Measurements from ENCODE around the gene BDNF.
"Not testable (repeated sequence)": the region's sequence is repeated elsewhere in the genome, so short reads cannot be mapped to it uniquely, and the experiment has no call there.

BDNF gene

DNA sequence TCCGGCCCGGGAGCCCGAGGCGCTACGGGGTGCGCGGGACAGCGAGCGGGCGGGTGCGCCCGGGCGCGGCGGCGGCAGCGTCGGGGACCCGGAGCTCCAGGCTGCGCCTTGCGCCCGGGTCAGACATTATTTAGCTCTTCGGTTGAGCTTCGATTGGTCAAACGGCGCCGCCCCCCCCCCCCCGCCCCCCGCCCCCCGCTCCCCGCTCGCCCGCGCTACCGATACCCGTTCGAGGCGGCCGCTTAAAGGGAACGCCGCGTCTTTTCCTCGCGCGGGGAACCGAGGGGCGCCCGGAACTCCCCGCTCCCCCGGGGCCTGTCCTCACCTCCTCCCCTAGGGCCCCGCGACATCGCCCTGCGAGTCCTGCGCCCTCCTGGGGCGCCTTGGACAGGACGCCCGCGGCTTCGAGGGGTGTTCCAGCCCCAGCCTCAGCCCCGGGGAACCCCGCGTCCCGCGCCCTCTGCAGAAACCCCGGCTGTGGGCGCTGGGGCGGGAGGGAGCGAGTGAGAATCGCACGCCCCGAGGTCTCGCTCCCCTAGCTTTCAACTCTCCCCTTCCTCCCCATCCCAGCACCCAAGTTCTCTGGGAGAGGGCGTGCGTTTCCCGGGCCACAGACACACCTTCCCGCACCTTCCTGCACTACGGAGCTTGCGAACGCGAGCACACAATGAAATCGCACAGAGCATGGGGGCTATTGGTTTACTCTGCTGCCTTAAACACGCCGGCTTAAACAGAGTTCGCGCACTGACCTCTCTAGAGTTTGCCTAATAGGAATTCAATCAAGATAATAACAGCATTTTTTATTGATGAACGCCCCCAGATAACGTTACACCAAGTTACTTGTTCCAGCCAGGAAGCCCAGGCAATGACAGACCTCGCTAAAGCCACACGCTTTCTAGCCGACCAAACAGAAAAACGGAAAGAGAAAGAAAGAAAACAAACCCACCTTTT lies at the start of gene BDNF:
Gene BDNF (minus strand): TSS at position 105 of the 951 bp plus-strand sequence. CDS start 41,891 bp downstream, outside the sequence.
- DNase-seq: no peak

DNA sequence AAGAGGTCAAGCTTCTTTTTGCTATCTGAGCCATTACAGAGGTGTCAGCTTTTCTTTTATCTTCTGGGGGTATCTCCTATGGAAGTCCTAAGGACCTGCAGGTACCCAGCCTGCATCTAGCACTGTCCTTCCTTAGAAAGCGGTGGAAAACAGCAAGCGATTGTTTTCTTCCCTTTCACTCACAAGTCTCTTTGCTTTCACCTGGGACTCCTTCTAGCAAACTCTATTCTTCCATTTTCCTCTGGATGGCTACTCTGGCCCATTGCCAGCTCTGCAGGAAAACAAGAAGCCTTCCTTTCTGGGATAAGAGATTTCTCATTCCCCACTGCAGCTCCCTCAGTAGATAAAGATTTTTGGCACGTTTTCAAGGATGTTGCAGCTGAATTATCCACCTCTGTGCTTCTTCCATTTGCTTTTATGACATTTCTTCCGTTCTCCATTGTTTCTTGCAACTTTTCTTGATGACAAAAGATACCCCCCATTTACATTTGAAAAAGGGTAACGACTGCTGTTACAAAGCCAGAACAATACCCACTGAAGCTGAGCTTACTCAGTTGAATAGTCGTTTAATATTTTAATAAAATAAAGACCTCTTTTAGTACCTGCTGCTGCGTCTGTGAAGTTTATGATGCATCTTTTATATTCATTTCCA lies 40.2 kb upstream of the BDNF start:
- DNase-seq: no peak

DNA sequence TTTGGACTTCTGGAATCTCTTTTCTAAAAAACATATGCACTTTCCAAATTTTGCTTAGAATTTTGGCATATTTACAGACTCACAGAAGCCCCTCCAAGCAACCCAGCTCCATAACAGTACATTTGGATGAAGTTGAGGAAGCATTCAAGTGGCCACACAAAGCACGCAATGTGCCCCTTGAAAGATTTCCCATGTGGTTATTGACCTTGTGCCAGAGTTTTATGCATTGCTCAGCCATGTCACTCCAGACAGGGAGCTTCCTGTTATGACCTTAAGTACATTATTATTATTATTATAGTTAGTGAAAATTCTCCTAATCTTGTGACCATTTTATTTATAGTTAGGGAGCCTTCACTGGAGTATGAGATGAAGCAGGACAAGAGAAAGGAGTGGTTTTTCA lies 35.0 kb upstream of the BDNF start:
- DNase-seq: no peak

DNA sequence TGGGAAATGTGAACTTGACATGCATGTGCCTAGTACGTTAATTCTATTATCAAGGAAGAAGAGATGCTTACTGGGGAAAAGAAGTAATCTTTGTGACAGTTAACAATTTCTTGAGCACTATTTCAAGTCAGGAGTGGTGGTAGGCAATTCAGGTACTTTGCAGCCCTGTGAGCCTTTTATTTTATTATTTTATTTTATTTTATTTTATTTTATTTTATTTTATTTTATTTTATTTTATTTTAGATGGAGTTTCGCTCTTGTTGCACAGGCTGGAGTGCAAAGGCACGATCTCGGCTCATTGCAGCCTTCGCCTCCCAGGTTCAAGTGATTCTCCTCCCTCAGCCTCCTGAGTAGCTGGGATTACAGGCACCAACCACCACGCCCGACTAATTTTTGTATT lies 31.5 kb upstream of the BDNF start:
- DNase-seq: not testable (repeated sequence)

DNA sequence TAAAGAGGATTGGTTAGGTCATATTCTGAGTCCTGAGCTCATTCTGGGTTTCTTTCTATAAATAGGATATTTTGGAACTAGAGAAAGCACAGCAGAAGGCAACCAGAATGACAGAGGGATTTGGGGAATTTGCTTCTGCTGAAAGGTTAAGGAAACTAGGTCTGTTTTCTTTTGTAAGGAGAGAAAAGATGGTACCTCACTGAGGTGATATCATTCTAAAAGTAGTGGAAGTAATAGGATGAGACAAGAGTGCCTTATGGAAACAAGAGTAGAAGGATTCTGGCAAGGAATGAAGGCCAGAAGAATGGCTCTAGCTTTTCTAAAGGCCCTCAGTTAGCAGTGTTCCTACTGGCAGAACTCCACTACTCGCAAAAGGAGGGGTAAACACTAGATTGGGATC lies 26.7 kb upstream of the BDNF start:
- DNase-seq: no peak

DNA sequence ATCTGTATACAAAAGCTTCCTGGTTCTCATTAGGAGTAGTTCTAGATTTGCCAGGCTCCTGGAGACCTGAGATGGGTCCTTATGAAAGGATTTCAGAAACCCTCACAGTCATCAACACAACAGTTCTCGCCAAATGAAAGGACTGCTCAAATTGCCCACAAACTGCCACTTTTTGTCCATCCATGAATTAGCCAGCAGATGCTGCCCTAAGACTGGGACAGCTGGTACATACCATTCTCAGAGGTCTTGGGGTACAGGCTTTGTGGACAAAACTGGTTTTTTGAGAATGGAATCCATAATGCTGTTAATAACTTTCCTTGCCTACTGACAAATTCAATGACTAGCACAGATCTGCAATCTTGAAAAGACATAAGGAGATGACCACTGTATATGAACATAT lies 23.4 kb upstream of the BDNF start:
- DNase-seq: no peak

DNA sequence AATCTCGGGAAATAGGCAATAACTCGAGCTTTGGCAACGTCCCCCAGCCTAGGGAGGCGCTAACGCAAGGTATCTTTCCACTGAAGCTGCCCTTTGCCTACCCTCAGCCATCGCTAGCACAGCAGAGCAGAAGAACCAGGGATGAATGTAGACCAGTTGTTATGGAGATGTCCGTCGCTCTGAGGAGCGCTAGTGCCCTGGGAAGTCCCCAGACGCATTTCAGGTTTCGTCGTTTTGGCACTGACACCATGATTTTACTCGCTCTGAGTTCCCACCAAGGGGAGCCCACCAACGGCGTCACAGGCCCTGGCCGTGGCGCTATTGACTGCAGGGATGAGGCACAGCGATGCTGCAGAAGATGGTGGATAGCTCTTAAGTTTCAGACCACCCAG lies 22.7 kb upstream of the BDNF start:
- DNase-seq: no peak

DNA sequence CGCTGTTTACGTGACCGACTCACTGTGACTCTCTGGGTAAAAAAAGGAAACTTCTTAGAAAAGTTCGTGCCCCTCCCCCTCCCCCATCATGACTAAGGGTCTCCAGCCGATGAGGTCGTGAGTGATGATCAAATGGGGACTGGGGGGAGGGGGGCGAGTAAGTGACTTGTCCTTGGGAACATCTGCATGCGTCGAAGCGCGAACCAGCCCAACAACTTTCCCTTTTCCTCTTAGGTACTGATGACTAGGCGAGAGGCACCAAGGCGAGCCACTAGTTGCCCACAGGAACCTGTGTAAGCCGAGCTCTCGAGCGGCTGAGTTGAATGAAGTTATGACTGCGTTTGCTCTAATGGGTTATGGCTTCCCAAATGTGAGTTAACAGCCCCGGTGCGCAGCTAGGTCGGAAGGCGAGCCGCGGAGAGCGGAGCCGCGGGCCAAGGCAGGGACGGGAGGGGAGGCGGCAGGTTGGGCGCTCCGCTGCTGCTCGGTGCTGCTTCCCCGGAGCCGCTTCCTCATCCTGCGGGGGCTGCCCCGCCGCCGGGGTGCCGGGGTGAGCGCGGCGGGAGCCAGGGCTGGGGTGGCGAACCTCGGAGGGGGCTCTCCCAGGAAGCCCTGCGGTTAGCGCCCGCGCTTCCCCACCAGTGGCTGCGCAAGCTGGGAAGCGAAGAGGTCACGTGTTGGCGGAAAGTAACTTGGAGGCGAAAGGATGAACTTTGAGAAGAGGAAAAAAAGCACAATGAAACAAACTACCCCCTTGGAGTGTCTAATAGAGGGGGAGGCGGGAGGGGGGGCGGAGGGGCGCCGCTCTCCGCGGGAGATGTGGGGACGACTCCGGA lies 22.1 kb upstream of the BDNF start:
- DNase-seq: no peak

DNA sequence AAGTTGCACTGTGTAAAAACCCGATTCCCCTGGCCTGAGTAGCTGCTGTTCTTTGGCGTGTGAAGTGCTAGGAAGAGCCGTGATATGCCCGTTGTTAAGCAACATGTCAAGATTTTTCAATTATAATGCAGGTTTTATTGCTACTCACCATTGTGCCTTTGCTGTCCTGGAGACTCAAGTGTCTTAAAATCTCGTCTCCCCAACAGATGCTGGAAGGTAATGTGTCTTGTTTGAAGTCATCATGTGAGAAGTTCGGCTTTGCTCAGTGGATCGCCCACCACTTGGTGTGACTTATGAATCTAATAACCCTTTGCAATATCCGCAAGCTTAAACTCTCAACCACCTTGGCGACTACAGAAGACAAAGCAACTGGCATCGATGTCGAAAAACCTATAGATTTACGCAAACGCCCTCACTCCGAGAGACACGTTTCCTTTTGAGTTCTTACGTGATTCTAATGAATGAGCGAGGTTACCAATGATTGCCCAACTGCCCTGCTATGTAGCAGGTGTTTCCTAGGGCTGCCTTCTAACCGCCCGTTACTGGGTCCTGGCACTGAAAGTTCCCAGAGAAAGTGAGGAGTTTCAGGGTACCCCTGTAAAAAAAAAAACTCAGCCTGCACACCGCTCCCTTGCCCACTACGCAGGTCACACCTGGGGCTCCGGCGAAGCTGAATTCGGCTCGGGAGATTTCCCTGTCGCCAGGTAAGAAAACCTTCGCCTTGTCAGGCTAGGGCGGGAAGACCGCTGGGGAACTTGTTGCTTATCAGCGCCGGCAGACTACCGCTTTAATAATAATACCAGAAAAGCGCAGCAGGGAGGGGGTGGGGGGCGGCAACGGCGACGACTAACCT lies 21.2 kb upstream of the BDNF start:
- DNase-seq: no peak

DNA sequence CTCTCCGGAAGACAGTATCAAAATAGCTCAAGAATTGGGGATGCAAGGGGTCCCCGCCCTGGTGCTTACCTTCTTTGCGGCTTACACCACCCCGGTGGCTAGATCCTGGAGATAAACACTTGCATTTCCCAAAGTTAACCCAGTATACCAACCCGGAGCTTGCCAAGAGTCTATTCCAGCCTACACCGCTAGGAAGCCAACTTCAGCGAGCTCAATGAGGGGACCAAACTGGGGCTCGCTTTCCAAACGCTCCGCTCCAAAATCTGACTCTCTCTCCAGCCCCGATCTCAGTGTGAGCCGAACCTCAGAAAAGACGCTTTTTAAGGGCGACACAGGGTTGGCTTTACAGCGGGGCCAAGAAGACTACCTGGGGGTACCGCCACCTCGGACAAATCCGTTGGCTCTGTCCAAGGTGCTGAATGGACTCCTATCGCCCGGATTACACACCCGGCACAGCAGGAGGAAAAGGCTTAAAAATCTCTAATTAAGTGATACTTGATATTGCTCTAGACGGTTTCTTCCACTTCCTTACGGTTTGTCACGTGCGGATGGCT lies 20.1 kb upstream of the BDNF start:
- DNase-seq: no peak

DNA sequence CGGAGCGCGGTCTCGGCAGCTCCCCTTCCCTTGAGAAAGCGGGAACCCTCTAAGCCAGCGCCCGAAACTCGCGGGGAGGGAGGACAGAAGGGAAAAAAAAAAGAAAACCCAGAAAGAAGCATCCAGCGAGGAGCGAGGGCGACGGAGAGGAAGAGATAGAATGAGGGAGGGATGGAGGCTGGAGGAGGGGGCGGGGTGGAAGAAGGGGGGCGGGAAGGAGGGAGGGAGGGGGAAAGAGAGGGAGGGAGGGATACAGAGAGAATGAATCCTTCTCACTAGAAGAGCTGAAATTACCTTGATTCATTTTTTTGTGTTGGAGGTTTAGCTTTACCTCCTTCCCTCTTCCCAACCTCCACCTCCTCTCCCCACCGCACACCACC lies 19.3 kb upstream of the BDNF start:
- no peak for DNase-seq

DNA sequence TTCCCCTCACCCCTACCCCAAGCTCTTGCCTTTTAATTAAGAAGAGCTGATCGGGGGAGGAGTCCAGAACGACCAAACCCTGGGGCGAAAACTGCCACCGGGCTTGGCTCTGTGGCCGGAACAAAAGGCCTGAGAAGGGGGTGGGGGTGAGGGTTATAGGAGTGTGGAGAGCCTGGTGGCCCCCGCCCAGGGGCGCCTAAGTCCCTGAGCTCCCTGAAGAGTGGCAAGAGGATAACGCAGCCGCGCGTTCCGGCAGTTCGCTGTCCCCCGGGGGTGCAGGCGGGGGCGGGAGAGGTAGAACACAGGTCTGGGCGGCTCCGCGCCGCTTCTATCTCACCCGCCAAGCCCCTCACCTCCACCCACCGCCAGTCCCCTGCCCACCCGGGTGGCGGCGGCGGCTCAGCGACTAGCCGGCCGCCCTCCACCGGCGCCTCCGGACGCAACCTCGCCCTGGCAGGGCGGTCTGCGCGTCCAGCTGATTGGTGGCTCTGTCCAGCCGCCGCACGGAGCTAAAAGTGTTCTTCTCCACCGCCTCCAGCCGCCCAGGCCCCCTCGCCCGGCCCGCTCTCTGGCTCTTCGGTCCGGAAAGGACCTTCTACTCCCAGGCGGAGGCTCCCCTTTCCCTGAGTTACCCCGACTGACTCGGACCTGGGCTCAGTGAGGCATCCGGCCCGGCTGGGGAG lies 18.7 kb upstream of the BDNF start:
- DNase-seq: no peak

DNA sequence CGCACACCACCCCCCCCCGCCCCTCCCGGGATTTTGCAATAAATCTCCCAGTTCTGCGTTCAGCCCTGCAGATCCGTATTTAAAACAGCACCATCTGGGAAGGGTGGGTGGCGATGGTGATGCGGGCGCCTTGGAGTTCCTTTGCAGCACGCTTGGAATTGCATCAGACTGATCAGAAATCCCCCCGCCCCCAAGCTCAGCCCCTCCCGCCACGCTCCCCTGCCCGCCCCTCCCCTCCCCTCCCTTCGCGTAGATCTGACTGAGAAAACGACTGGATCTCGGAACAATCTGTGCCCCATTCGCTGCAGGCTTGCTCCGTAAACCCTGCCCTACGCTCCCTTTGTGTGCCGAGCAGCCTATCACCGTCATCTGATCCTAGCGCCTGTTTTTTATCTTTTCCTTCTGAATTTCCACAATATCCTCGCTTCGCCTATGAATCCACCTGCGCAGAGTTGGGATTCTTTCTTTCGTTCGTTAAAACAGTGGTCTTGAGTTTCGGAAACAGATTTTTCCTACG lies 18.1 kb upstream of the BDNF start:
- DNase-seq: no peak

DNA sequence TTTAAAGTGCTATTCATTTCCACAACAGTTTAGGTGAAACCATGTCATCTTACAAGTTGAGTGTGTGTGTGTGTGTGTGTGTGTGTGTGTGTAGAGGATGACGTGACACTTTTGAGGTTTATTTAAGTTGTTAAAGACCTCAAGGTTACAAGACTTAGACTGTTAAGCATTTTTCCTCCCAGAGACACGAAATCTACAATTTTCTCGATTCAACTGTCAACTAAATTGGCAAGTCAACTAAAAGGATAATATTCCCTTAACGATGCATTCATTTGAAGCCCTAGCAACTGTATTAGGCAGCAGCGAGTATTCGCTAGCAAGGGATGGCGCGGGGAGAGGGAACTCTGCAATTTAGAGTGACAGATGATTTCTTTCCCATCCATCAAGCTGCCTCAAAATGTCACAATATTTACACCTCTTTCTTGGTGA lies 17.6 kb upstream of the BDNF start:
- no peak for DNase-seq

DNA sequence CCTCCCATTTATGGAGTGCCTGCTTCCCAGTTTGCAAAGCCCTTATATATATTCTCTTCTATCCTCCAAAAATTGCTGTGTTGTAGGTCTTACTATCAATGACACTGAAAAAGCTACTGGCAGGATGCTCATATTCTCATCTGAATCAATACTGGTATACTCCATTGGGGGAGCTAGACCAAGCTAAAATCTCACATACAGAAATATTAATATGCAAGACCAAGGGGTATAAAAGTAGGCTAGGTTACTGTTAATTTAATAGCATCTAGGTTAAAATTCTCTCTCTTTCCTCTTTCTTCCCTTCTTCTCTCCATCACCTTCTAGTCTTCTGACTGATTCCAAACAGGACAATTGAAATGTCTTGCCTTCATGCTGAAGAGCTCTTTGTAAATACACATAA lies 17.1 kb upstream of the BDNF start:
- DNase-seq: no peak

DNA sequence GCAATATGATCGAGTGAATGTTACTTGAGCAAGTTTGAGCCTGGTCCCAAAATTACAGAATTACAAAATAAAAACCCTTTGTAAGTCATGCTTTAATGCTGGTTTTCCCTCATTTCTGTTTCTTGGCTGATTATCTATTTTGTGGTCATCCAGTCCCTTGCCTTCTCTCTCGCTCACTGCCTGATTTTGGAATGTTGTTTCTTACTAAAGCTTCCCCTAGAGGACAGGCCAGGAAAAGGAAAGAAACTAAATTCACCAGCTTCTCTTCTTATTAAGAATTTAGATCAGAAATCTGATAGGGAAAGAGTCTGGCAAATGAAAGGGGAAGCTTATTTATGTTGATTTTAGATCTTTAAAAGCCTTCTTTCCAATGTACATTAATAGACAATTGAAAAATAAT lies 16.6 kb upstream of the BDNF start:
- DNase-seq: no peak

DNA sequence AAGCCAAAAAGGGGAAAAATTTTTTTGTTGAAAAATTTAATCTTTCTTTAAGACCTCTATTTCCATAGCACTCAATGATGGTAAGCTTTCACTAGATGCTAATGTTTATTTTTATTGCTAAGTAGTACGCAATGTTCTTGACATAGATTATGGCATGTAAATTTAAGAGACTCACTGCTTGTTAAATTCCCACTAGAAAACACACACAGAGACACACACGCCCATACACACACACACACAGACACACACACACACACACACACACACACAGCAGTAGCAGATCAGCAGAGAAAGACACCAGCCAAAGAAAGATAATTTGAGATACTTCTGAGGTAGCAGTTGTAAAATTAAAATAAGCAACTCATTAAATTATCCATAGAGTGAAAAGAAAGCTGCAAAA lies 16.0 kb upstream of the BDNF start:
- no peak for DNase-seq

DNA sequence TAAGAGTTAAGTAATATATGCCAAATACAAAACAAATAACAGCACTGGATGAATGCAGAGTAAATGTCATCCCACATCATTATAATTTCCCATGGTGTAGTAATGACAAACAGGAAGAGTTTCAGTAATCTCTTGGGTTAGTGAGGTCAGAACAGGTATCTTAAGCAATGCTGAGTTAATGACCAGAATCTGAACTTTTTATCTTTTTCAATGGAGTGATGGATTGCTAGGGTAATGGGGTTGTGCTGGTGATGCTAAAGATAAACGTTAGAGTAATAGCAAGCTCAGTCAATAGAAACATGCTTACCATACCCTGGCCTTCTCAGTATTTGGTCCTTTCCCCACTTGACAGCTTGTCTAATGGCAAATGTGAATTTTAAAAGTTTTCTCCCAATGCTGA lies 11.5 kb upstream of the BDNF start:
- no peak for DNase-seq

DNA sequence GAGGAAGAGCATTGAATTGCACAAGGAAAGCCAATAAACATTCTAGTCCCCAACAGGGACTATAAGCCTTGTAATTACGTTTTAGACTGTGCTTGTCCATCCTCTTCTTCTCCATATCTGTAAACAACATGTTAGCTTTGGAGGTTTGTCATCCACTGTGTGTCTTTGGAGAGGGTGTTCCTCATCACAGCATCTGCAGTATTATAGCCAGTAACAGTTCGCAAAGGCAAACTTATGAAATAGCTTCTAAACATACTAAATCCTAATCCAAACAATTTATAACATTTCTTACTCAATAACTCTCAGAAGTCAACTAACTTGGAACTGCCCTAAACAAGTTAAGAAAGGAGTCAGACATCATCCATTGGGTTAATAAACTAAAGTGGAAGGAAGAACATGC lies 10.3 kb upstream of the BDNF start:
- no peak for DNase-seq

DNA sequence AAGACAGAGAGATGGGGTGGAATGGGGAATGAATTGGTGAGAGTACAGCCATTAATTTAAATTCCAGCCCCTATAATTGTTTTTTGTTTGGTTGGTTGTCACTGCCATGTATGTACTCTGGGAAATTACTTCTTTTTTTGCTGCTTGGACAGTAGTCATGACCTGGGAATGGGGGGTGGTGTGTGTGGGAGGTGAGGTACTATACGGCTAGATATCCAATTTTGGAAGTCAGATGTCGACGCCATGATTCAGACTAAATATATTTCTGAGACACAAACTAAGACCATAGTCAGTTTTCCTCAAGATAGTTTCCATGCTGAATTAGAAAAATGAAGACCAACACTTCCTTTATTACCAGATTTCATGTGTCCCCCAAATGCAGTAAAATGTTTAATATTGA lies 7.4 kb upstream of the BDNF start:
- no peak for DNase-seq

Data from activated CD4-positive, alpha-beta T cell treated with anti-CD3 and anti-CD28 coated beads, Interleukin-2, amount 50 U/mL, for 1 hour (primary cell).